DMS79 treated with DMSO at 0.1 percent for 48 hours (cell line): ENCODE measurements around the gene FERMT1.
"Not testable (repeated sequence)": the region's sequence is repeated elsewhere in the genome, so short reads cannot be mapped to it uniquely, and the experiment has no call there.

Experiments
- DNase-seq: peaks from one replicate; lab custom pipeline; 2025; lab: John Stamatoyannopoulos, UW

Gene FERMT1

DNA sequence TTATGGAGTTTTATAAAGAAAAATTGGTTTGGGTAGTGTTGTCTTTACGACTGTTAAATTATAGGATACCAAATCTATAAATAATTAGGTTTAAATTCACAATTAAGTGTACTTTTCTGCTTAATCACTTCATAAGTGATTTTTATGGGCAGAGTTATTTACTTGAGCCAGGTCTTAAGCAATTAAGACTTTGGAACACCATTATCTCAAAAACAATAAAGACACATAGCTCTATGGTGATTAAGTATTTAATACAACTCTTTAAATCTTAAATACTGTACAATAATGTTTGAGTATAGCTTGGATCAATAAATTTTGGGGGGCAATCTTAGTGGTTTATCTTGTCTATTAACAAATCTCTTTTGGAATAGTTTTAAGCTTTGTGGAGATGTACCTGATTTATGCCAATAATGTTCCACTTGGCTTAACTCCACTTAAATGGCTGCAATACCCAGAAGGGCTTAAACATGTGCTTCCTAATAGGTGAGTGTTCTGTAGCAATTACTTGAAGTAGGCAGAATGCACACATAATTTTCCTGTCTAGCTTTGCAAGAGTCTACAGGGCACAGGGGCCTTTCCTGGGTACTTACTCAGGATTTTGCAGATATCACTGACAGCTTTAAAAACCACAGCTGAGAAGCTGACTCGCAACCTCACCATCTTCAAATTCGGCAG is 7.5 kb downstream of the FERMT1 start:
- no peak for DNase-seq

GRCh38 chr20:6114696-6115095 is 8.1 kb downstream of the FERMT1 start:
- no peak for DNase-seq

DNA sequence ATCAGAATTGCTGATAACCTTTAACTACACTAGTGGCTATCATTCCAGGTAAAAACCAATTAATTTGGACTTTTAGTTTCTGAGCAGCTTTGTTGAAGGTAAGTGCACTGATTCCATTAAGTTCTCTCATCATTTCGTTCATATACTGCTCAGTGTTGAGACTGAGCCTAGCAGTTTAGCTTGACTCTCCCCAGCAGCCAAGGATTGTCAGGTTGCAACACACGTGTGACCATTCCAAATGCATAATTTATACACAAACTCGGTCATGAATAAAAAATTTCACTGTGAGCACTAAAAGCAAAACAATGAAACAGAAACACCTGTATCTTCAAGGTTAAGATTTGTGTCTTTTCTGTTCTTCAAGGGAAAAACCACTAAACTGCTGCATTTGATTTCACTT is 8.9 kb downstream of the FERMT1 start:
- no peak for DNase-seq

DNA sequence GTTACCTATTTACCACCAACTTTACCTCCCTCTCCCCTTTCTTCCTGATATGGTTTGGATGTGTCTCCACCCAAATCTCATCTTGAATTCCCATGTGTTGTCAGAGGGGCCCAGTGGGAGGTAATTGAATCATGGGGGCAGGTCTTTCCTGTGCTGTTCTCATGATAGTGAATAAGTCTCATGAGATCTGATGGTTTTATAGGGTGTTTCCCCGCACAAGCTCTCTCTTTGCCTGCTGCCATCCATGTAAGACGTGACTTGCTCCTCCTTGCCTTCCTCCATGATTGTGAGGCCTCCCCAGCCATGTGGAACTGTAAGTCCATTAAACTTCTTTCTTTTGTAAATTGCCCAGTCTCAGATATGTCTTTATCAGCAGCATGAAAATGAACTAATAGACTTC is 9.9 kb downstream of the FERMT1 start:
- DNase-seq, result not testable (repeated sequence)

DNA sequence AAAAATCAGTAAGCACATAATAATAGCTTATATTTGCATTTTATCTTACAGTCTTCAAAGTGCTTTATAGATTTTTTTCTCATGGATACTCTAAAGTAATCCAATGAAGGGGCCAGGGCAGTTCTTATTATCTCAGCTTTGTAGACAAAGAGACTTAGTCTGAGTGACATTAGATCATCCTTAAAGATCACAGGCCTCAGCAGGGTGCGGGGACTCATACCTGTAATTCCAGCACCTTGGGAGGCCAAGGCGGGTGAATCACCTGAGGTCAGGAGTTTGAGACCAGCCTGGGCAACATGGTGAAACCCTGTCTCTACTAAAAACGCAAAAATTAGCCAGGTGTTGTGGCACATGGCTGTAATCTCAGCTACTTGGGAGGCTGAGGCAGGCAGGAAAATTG is 14.5 kb downstream of the FERMT1 start:
- DNase-seq, result no peak

- no peak for DNase-seq
Measured at GRCh38 chr20:6104493-6105188, 18.2 kb downstream of the FERMT1 start.

DNA sequence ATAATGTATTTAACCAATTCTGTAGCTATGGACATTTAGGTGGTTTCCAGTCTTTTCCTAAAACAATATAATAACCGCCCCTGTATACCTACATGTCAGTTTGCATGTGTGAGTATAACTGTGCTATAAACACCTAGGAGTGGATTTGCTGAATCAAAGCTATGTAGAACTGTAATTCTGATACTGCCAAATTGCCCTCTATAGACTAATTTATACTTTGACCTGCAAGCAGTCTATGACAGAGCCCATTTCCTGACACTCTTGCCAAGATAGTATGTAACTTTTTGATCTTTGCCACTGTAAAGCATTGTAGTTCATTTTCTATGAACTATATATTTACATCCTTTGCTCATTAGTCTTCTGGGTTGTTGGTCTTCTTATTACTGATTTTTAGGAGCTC is 19.5 kb downstream of the FERMT1 start:
- DNase-seq, result no peak

DNA sequence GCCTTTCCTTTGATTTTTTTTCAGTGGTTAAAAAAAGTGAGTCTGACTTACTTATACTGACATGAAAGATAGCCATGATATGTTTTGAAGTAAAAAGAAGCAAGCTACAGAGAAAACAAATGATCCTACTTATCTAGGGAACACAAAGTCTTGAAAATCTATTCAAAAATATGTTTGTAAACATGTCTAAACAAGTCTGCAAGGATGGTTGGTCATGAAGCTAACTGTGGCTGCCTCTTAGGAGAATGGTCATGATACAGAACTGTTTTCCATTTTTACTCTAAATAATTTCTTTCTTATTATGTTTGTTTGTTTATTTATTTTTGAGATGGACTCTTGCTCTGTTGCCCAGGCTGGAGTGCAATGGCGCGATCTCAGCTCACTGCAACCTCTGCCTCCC is 21.5 kb downstream of the FERMT1 start:
- no peak for DNase-seq

DNA sequence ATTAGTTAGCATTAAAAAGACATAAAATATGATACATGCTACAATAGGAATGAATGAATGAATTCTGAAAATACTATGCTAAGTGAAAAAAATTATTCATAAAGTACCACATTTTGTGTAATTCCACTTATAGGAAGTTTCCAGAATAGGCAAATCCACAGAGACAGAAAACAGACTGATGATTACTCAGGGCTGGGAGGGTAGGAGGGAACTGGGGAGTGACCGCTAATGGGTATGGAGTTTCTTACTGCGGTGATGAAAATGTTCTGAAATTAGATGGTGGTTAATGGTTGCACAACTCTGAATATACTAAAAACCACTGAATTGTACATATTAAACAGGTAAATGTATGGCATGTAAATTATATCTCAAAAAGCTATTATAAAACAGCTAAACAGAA is 22.6 kb downstream of the FERMT1 start:
- no peak for DNase-seq

- DNase-seq, result no peak
Measured at GRCh38 chr20:6099819-6100218, 23.0 kb downstream of the FERMT1 start.

DNA sequence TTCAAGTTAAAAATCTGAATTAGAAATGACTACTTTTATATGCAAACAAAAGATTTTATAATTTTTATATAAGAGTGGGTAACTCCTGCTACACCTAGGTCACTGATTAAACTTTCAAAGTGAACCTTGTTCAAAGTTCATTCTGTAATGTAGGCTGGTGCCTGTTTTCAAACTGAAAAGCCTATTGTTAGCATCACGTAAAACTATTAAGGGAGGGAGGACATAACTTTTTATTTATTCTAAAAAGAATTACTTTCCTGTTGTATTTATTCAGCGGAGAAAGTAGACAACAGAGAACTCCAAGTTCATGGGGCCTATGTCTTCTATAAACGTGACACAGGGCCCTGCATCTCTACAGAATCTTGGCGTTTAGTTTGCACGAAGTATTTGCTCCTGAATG is 27.4 kb downstream of the FERMT1 start:
- no peak for DNase-seq

GRCh38 chr20:6094565-6094964 is 28.3 kb downstream of the FERMT1 start:
- no peak for DNase-seq

DNA sequence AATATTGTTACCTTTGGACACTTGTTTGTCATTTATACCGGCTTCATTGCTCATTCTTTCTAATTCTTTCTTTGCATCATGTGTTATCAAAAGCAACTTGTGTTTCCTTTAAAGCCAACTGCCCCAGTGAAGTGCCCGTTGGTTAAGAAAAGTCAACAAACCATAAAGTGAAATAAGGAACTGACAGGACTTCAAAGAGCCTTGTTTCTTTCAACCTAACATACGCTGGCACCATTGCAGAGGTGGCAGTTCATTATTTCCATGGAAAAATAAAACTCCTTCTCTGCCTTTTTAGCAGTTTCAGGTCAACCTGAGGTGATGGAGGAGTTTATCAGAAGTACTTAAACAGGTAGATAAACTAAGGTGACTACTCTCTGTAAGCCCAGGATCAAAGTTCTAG is 28.8 kb downstream of the FERMT1 start:
- DNase-seq, result no peak

GRCh38 chr20:6091661-6092060 is 31.2 kb downstream of the FERMT1 start:
- no peak for DNase-seq

DNA sequence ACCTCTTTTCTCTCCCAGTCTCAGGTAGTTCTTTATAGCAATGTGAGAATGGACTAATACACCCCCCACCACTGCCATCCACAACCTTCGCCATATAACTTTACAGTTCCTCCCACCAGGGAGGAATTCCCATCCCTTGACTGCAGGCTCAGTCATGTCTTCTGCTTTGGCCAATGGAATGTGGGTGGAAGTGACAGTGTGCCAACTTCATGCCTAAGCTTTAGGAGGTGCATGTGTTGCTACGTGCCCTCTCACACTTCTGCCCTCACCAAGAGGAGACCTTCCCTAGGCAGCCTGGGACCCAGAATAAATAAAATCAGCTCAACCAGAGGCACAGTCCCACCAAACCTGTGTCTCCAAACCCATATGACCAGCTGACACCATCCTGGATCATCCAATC is 36.0 kb downstream of the FERMT1 start:
- DNase-seq, result no peak

- no peak for DNase-seq
Measured at GRCh38 chr20:6083926-6084325, 38.9 kb downstream of the FERMT1 start.

- no peak for DNase-seq
Measured at GRCh38 chr20:6081236-6081635, 41.6 kb downstream of the FERMT1 start.

DNA sequence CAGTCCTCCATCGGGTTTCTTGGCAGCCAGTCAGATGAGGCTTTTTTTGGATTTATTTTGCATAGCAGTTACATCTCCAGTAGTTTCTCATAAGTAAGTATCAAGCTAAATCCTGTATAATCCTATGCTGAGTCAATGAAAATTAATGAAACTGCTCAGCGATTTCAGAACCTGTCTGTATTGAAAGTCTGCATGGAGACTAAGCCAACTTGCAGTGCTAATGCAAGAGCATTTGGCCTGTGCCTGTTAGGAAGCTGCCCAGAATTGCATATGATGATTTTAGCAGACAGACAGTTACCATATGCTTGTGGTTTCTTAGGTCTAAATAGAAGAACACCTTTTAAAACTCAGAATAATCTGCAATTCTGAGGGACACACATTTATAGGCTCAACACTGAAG is 43.8 kb downstream of the FERMT1 start:
- no peak for DNase-seq

DNA sequence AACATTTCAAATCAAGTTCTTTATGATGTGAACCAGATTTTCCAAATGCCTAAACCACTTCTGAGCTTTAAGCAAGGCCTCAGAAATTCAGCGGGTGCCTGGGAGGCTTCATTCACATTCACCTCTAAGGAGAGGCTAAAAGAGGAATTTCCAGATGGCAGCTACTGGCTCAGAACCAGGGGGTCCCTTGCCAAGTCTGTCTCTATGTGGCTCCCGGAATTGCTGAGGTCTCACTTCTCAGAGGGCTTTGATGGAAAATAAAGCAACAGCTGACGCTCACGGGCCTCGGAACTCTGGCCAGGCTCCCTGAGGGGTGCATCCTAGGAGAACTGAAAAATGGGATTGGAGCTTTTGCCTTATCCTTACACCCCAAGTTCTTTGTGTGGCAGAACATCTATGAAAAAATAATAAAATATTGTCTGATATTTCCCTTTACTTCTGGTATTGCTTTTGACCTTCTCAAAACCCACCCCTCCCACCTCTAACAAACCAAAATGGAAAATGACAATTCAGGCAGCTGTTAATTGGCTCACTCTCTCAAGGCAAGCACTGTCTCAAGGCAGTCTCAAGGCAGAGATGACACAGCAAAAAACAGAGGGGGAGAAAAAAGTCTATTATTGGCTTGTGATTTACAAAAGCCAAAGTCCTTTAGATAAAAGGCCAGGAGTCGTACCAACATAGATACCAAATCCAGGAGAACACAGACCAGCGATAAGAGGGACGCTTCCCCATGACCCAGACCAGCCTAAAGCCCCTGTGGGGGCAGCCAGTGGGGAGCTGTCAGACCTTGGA is 47.2 kb downstream of the FERMT1 start:
- peak; percentile 15 for DNase-seq

- no peak for DNase-seq
Measured at GRCh38 chr20:6074784-6075183, 48.0 kb downstream of the FERMT1 start.

DNA sequence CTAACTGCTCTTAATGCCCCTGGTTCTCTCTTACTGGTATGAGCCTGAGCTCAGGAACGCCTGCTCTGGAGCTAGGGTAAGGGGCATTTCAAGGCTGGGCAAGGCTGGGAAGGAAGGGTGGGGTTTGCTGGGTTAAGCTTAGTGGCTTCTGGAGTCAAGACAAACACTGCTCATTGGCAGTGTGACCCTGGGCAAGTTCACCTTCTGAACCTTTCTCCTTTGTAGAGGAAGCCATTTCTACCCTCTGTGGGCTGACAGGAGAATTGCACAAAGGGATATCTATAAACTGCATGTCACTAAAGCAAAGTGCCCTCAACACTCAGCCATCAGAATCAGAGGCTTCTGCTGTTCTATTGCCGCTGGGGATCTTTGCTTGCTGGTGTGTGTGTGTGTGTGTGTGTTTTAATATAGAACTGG is 48.7 kb downstream of the FERMT1 start:
- peak; percentile 9 for DNase-seq

DNA sequence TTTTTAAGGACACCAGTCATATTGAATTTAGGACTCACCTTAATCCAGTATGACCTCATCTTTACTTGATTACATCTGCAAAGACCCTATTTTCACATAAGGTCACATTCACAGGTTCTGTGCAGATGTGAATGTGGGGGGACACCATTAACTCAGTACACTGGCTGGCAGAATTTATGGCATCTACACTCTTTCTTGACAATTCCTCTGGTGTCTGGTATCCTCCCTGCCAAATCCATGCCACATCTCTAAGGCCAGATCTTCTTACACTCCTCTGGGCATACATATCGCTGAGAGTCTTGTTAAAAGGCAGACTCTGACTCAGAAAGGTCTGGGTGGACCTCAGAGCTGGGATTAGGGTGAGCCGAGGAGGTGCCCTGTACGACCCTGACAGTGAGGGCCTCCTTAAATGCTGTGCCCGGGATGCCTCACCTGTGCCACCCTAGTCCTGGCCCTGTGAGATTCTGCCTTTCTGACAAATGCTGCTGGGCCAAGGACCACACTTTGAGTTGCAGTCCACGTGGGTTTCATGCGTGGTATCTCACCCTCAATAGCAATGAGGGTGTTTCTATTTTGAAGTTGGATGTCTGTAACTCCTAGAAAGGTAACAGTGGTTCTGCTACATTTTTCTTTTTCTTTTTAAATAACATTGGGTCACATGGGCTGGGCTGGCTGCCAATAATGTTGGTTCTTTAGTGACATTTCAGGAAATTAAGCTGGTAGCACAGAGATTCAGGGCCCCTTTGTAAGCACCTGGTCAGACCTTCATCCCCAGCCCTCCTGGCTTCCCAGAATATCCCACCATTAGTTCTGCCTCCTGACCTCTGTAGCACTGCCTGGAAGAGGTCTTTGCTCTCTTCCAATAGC is 51.8 kb downstream of the FERMT1 start:
- DNase-seq, result no peak
